Skin of body (tissue), 2 donors: ENCODE measurements around the gene HMGCL. TPM values are rescaled to one million over a fixed set of nuclear protein-coding genes. Genes with fewer than 3 reads are reported as not detected.

ENCODE experiments used
- DNase-seq: peaks from one replicate; lab custom pipeline; 2025; lab: John Stamatoyannopoulos, UW
- total RNA-seq: library from RNA; depleted of rRNA; stranded (reverse); fragments of >200 nt; gene quantifications from one replicate; pipeline ENCODE4 v1.2.3, GENCODE V29; 2014

The HMGCL gene
- total RNA-seq, 1 donor from 2014 or later: 27.3 TPM

DNA sequence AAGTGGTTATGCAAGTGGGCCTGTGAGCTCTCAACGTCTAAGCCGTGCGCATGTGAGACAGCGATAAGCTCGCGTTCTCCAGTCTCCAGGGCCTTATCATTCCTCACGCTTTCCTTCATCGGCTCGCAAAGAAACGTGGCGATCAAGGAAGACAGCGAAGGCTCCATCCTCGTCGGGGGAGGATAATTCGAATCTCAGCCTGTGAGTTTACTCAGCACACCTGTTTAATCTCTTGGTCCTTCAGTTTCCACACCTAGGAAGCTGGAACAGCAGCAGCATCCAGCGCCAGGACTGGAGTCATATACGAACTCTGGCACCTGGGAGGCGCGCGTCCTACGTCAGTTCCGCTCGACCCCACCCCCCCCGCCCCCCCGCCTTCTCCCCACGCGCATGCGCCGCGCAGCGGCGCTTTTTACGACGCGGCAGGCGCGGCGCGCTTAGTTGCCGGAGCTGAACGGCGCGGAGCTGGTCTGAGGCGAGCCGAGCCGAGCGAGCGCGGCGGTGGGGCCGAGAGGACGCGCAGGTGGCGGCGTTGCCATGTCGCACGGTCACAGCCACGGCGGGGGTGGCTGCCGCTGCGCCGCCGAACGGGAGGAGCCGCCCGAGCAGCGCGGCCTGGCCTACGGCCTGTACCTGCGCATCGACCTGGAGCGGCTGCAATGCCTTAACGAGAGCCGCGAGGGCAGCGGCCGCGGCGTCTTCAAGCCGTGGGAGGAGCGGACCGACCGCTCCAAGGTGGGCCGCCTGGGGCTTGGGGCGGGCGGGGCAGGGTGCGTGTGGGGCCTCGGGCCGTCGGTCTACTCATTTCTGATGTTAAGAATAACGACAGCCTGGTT lies 47.0 kb downstream of the HMGCL start, which contains the start of gene PITHD1:
PITHD1 (plus strand) TSS at position 440 of the 836 bp plus-strand sequence; CDS start at position 538, 98 bp downstream.
- peak; percentile 79 for DNase-seq

DNA sequence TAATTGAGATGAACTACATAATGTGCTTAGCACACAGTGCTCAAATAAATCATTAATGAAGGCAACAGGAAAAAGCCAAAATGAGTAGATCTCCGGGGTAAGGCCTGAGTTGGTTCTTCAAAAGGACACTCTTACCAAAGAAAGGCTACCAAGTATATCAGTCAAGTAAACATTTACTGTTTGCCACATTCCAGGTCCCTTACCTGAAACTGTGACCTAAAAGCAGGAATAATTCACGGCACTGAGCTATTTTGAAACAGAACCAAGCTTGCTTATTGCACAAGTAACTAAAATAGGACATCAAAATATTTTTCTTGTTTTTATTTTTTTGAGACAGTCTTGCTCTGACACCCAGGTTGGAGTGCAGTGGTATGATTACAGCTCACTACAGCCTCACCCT lies 49.0 kb downstream of the HMGCL start:
- DNase-seq: no peak

DNA sequence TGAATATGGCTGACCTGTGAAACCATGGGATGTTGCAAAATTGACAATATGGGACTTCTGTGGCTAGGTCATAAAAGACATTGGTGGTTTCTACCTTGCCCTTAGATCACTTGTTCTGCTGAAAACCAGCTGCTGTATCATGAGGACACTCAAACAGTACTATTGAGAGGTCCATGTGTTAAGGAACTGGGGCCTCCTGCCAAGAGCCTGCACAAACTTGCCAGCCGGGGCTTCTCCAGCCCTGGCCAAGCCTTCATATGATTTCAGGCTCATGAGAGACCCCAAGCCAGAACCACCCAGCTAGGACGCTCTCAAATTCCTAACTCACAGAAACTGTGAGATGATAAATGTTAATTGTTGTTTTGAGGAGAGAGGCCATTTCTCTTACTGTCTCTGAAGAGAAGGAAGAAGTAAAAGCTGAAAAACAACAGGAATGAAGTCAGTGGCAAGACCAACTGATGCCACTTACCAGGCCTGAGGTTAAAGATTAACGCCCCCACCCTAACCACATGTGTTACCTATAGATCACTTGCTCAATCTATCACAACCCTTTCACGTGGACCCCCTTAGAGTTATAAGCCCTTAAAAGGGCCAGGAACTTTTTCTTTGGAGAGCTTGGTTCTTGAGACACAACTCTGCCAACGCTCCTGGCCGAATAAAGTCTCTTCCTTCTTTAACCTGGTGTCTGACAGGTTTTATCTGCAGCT lies 50.9 kb downstream of the HMGCL start:
- DNase-seq: no peak

DNA sequence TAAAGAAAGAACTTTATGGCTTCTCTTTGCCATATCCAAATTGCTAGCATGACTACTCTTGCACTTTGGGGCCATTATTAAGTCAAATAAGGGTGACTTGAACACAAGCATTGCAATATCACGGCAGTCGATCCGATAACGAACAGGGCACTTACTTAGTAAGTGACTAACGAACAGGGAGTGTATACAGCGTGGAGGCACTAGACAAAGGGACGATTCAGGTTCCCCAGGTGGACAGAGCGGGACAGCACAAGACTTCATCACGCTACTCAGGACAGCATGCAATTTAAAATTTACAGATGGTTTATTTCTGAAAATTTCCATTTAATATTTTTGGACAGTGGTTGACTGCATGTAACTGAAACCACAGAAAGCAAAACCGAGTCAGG lies 52.4 kb downstream of the HMGCL start:
- DNase-seq: no peak

DNA sequence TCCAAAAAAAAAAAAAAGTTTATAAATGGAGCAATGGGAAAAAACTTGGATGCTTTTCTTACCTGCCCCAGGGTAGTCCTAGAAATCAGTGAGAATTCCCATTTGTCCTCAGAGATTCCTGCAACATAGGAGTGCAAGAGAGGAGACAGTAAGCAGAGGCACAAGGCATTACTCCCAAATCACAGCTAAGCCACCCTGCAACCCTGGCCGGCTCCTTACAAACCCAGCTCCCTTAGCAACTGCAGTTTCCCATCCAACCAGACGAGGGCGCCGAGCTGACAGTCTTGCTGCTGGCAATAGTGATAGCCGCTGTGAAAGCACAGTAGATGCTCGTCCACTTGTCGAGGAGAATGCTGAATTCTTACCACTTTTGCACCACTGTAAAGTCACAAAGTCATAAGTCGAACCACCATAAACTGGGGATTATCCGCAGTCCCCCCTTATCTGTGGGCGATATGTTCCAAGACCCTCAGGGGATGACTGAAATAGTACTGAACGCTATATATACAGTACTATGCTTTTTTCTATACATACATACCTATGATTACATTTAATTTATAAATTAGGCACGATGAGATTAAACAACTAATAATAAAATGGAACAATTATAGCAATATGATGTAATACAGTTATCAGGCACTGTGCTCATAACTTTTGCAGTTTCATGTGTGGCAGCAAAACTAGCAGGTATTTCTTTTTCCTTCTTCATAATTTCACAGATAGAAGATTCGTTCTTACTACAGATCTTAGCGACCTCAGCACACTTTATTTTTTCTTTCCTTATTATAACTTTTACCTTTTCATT lies 53.0 kb downstream of the HMGCL start:
- peak; percentile 50 for DNase-seq

DNA sequence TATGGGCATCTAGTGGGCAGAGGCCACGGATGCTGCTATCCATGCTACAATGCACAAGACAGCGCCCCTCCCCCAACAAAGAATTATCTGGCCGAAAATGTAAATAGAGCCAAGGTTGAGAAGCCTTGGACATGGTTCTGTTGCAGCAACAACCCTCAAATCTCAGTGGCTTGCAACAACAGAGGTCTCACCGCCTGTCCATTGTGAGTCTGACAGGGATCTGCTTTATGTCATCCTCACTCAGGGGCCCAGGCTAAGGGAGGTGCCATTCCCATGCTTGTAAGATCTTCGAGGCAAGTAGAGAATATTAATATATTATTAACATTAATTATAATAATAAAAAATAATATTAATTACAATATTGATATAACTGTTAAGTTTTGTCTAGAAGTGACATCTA lies 56.5 kb downstream of the HMGCL start:
- no peak for DNase-seq

DNA sequence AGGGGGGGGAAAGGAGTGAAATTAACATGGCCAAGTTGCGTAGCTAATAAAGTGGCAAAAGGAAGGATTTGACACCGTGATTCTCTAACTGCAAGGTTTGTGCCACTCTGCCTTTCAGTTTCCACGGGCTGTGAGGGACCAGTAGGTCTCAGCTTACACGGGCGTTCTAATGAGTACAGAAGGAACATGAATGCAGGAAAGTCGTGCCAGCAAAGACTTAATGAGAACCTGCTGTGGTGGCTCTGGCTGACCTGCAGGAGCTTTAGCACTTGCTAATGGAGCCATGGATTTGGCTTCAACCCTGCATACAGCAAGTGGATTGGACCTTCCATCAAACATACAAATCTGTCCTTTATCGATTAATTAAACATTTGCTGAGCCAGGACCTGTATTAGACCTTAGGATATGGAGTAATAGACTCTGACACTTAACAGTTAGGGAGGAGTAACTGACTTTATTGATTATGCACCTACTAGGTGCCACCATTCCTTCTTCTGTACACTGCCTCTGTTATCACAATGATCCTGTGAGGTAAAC lies 62.1 kb downstream of the HMGCL start:
- DNase-seq: no peak

DNA sequence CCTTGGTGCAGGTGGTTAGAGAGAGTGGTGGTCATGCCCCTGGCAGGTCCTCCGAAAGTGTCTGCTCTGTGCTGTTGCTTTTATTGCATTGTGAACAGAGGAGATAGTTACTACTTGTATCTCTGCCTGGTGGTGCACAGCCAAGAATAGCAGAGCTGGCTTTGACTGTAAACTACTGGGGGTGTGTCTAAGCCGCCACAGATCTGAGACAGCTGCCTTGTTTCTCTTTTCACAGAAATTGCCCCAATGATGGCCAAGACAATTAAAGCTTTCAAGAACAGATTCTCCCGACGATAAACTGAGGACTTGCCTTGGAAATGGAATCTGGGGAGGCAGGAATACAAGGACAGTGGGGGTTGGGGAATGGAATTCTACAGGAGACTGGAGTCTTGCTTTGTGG lies 66.0 kb downstream of the HMGCL start:
- no peak for DNase-seq

DNA sequence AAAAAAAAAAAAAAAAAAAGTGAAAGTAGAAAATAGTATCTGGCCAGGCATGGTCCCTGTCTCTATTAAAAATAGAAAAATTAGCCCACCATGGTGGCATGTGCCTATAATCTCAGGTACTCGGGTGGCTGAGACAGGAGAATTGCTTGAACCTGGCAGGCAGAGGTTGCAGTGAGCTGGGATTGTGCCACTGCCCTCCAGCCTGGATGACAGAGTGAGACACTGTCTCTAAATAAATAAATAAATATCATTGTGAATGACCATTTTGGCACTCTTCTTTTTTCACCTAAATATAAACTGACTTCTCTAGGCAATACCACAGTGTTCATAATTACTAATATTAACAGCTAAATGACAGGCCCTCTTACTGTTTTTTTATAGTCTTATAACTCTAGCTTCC lies 67.4 kb downstream of the HMGCL start:
- no peak for DNase-seq

DNA sequence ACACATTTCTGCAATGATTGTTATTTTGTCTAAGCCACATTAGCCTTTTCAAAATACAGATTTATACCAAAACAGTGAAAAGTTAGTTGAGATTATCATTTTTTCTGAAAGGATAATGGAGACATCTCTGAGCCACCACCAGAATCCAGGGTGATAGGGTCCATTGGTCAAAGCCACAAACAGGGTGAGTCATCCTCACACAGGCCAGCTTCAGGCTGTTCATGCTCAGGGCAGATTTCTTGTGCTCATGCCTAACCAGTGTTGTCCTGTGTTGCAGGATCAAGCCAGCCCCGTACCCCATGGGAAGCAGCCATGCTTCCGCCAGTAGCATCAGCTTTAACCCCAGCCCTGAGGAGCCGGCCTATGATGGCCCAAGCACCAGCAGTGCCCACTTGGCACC lies 68.6 kb downstream of the HMGCL start:
- no peak for DNase-seq

DNA sequence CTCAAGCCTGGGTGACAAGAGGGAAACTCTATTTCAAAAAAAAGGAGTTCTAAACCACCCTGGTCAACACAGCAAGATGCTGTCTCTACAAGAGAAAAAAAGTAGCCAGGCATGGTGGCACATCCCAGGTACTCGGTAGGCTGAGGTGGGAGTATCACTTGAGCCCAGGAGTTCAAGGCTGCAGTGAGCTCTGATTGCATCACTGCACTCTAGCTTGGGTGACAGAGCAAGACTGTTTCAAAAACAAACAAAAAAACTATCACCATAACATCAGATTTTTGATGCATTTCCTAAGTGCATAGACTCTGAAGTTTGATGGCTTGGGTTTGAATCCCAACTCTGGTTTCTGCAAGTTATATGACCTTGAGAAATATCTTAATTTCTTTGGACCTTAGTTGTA lies 72.3 kb downstream of the HMGCL start:
- DNase-seq: no peak

Other genes with a start within 250 kb of the HMGCL start
- 1,530 TPM for gene RPL11, start 133.6 kb downstream of the HMGCL start, total RNA-seq
- 19.5 TPM for gene ELOA, start 82.0 kb downstream of the HMGCL start, total RNA-seq
- gene PITHD1, start 47.0 kb downstream of the HMGCL start, total RNA-seq: 57.6 TPM
- 27.8 TPM for gene LYPLA2, start 34.3 kb downstream of the HMGCL start, total RNA-seq
- gene GALE, start 24.7 kb downstream of the HMGCL start, total RNA-seq: 8.3 TPM
- 20.0 TPM for gene FUCA1, start 42.9 kb upstream of the HMGCL start, total RNA-seq
- 0.10 TPM for gene CNR2, start 87.9 kb upstream of the HMGCL start, total RNA-seq
- gene PNRC2, start 134.4 kb upstream of the HMGCL start, total RNA-seq: 165 TPM
- gene SRSF10, start 154.9 kb upstream of the HMGCL start, total RNA-seq: 117 TPM